ENCODE results near the gene JAG2.

GRCh38 chr14:105107351-105107750 lies 61.2 kb downstream of the JAG2 start:
- TF ChIP-seq, protein P1, sequence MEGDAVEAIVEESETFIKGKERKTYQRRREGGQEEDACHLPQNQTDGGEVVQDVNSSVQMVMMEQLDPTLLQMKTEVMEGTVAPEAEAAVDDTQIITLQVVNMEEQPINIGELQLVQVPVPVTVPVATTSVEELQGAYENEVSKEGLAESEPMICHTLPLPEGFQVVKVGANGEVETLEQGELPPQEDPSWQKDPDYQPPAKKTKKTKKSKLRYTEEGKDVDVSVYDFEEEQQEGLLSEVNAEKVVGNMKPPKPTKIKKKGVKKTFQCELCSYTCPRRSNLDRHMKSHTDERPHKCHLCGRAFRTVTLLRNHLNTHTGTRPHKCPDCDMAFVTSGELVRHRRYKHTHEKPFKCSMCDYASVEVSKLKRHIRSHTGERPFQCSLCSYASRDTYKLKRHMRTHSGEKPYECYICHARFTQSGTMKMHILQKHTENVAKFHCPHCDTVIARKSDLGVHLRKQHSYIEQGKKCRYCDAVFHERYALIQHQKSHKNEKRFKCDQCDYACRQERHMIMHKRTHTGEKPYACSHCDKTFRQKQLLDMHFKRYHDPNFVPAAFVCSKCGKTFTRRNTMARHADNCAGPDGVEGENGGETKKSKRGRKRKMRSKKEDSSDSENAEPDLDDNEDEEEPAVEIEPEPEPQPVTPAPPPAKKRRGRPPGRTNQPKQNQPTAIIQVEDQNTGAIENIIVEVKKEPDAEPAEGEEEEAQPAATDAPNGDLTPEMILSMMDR (IDR thresholded peaks at IDR 0.05): no peak
- no peak for TF ChIP-seq POLR2A (IDR thresholded peaks at IDR 0.05; ENCODE audit: low read depth)
- no peak for TF ChIP-seq POLR2AphosphoS5 (IDR thresholded peaks at IDR 0.05)
